ENCODE results near the gene FYN.

GRCh38 chr6:111686249-111686931 lies 186.9 kb downstream of the FYN start:
- no peak for TF ChIP-seq CTCF (conservative IDR thresholded peaks at IDR 0.05; ENCODE audit: low read depth, low read length)
- TF ChIP-seq EZH2 (IDR thresholded peaks at IDR 0.05; ENCODE audit: borderline replicate concordance, low read depth, low read length, poor library complexity, severe bottlenecking), result no peak
